Parathyroid adenoma (tissue), 2 donors: ENCODE measurements around the gene PRDX4.
A peak's percentile ranks its signal among the peaks of the same experiment; 100 is the strongest.

ENCODE experiments used
- H2AFZ ChIP-seq: fragments of 300-600 bp; sonication (generic); one replicate; pipeline ENCODE4 v1.7.0; 2017; ENCODE audit warnings: antibody characterized with exemption, mild to moderate bottlenecking
- H3K27ac ChIP-seq: fragments of 300-600 bp; sonication (generic); one replicate; pipeline ENCODE4 v1.7.0; 2017
- H3K27me3 ChIP-seq: fragments of 300-600 bp; sonication (generic); one replicate; pipeline ENCODE4 v1.7.0; 2017; ENCODE audit warnings: low read length; ENCODE audit not compliant: control insufficient read depth, insufficient read depth
- H3K36me3 ChIP-seq: fragments of 300-600 bp; sonication (generic); one replicate; pipeline ENCODE4 v1.7.0; 2017; ENCODE audit warnings: low read length; ENCODE audit not compliant: control insufficient read depth, insufficient read depth
- H3K4me1 ChIP-seq: fragments of 300-600 bp; sonication (generic); one replicate; pipeline ENCODE4 v1.7.0; 2017; ENCODE audit warnings: control low read depth
- H3K4me2 ChIP-seq: fragments of 300-600 bp; sonication (generic); one replicate; pipeline ENCODE4 v1.7.0; 2017; ENCODE audit warnings: low read length
- H3K4me3 ChIP-seq: fragments of 300-600 bp; sonication (generic); one replicate; pipeline ENCODE4 v1.7.0; 2017; ENCODE audit warnings: low read depth, low read length
- H3K79me2 ChIP-seq: fragments of 300-600 bp; sonication (generic); one replicate; pipeline ENCODE4 v1.7.0; 2017; ENCODE audit warnings: control low read depth
- H3K9ac ChIP-seq: fragments of 300-600 bp; sonication (generic); one replicate; pipeline ENCODE4 v1.7.0; 2017; ENCODE audit warnings: mild to moderate bottlenecking
- H3K9me3 ChIP-seq: fragments of 300-600 bp; sonication (generic); one replicate; pipeline ENCODE4 v1.7.0; 2017; ENCODE audit warnings: low read length; ENCODE audit not compliant: control insufficient read depth
- TF ChIP-seq, protein P1 (sequence below): fragments of 300-600 bp; sonication (generic); IDR thresholded peaks from one replicate; pipeline ENCODE4 v1.7.0; 2017; ENCODE audit warnings: antibody characterized with exemption, mild to moderate bottlenecking
- donor health status: primary hyperparathyroidism.

Gene PRDX4

DNA sequence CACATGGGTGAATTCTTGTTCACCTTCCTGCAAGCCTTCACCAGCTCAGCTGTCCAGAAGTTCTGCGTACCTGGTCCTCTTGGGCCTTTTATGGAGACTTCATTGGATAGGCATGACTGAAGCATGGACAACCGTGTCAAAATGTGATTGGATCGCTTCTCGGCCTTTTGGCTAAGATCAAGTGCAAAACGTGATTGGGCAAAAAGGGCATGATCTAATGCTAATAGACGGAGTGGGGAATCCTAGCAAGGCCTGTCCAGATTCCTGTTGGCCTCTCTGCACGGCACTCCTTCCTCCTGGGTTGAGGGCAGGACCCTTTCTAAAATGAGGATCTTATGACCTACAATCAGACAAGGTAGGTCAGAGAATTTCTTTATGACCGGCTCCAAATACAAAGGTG, 24.9 kb downstream of the PRDX4 start:
- H3K27me3 ChIP-seq, result no peaks in the 10 kb centered on the region
- TF ChIP-seq, protein P1, sequence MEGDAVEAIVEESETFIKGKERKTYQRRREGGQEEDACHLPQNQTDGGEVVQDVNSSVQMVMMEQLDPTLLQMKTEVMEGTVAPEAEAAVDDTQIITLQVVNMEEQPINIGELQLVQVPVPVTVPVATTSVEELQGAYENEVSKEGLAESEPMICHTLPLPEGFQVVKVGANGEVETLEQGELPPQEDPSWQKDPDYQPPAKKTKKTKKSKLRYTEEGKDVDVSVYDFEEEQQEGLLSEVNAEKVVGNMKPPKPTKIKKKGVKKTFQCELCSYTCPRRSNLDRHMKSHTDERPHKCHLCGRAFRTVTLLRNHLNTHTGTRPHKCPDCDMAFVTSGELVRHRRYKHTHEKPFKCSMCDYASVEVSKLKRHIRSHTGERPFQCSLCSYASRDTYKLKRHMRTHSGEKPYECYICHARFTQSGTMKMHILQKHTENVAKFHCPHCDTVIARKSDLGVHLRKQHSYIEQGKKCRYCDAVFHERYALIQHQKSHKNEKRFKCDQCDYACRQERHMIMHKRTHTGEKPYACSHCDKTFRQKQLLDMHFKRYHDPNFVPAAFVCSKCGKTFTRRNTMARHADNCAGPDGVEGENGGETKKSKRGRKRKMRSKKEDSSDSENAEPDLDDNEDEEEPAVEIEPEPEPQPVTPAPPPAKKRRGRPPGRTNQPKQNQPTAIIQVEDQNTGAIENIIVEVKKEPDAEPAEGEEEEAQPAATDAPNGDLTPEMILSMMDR, result no peak
- no peak overlapping the region for H3K9ac ChIP-seq
- H3K79me2 ChIP-seq, result no peaks in the 10 kb centered on the region
- H3K4me2 ChIP-seq, result no peak overlapping the region
- H3K27ac ChIP-seq, result no peak overlapping the region
- H2AFZ ChIP-seq, result no peak overlapping the region
- H3K4me1 ChIP-seq, result no peaks in the 10 kb centered on the region
- H3K4me3 ChIP-seq, result no peak overlapping the region
- H3K36me3 ChIP-seq, result no peaks in the 10 kb centered on the region
- no peaks in the 10 kb centered on the region for H3K9me3 ChIP-seq

DNA sequence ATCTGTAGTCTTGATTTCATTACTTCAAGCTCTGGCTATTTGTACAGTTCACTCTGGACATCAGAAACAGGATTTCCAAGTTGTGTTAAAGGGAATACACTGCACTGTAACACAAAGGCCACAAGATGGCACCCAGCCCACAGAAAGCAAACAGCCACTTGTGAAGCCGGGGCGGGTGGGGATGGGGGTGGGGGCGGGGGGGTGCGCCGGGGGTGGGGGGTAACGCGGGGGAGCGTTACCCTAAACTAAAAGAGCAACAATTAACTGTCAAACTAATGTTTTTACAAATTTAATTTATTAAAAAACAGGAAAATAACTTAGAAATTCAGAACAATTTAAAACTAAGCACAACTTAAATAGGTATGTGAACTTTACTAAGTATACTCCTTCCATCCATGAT, 27.3 kb downstream of the PRDX4 start:
- TF ChIP-seq, protein P1, result peak; percentile 27
- Histone ChIP-seq H3K27me3 (no peaks in the 10 kb centered on the region), H3K4me3 (no peak overlapping the region), H3K27ac (no peak overlapping the region), H3K9me3 (no peaks in the 10 kb centered on the region), H3K4me2 (no peak overlapping the region), H3K9ac (no peak overlapping the region), H3K4me1 (no peaks in the 10 kb centered on the region), H2AFZ (no peak overlapping the region), H3K79me2 (no peaks in the 10 kb centered on the region), H3K36me3 (no peaks in the 10 kb centered on the region)

DNA sequence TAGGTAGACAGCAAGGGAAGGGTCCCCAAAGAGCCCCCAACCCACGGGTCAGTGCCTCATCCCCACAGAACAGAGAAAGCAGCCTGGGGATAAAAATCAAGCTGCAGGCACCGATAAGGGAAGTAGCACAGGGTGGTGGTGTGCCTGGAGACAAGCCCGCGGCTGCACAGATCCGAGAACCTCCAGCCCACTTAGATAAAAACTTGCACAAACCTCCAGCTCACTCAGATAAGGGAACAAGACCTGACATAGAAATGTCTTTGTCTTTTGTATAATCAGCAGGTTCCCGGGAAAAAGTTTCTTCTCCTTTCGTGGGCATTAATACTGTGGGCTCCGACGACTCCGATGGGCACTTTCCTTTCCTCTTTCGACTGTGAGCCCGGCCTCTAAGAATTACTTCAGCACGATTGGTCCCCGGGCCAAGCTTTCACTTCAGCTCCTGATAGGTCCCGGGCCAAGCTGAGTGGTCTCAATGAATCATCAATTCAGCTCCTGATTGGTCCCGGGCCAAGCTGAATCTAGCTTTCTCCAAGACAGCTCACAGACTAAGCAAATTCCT, 32.4 kb downstream of the PRDX4 start:
- Histone ChIP-seq H2AFZ (no peak overlapping the region), H3K27me3 (no peaks in the 10 kb centered on the region), H3K4me2 (no peak overlapping the region), H3K9me3 (no peaks in the 10 kb centered on the region), H3K36me3 (no peaks in the 10 kb centered on the region), H3K4me1 (no peaks in the 10 kb centered on the region), H3K9ac (no peak overlapping the region), H3K79me2 (no peaks in the 10 kb centered on the region), H3K4me3 (no peak overlapping the region), H3K27ac (no peak overlapping the region)
- TF ChIP-seq, protein P1, result no peak

DNA sequence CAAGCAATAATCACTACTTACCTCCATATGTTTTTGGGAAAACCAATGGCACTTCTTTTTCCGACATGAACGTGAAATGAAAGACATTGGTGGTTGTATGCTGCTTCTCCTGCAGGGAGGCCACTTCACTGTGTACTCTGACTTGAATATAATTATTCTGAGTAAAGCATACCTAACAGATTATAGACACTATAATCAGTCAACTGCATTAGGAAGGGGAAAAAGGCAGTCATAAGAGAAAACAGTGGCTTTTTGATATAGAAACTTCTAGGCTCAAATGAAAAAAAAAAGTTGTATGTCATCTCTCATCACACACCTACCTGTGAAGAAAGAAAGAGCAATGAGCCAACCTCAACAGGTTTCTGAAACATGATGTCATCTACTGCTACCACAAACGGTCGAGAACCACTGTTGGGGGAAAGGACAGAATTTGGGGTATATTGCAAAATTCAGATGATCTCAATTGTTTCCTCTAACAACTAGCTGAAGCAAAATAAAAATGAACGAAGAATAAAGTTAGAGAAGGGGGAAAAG, 37.4 kb downstream of the PRDX4 start:
- H3K27ac ChIP-seq, result no peak overlapping the region
- no peaks in the 10 kb centered on the region for H3K36me3 ChIP-seq
- H3K9ac ChIP-seq, result no peak overlapping the region
- TF ChIP-seq, protein P1, result no peak
- H2AFZ ChIP-seq, result no peak overlapping the region
- H3K4me1 ChIP-seq, result no peaks in the 10 kb centered on the region
- H3K4me2 ChIP-seq, result no peak overlapping the region
- H3K27me3 ChIP-seq, result no peaks in the 10 kb centered on the region
- H3K9me3 ChIP-seq, result no peaks in the 10 kb centered on the region
- no peak overlapping the region for H3K4me3 ChIP-seq
- H3K79me2 ChIP-seq, result no peaks in the 10 kb centered on the region

DNA sequence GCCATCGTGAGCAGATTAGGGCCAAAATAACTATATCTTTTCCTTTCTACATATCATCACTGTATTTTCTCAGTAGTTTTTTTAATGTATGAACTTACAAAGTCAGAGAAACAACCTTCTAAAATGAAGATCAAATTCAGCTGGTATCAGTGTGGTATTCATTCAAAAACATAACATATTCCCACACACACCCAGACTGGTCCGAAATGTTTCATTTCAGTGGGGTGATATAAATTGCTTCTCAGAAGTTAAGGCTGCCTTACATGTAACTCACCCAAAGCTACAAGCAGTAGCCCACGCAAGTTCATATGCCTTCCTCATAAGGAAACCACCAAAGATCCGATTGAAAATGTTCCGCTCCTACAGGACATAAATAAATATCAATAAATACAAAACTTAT, 37.9 kb downstream of the PRDX4 start:
- Histone ChIP-seq H3K4me1 (no peaks in the 10 kb centered on the region), H3K79me2 (no peaks in the 10 kb centered on the region), H3K36me3 (no peaks in the 10 kb centered on the region), H3K27me3 (no peaks in the 10 kb centered on the region), H3K9me3 (no peaks in the 10 kb centered on the region), H2AFZ (no peak overlapping the region), H3K27ac (no peak overlapping the region), H3K9ac (no peak overlapping the region), H3K4me2 (no peak overlapping the region), H3K4me3 (no peak overlapping the region)
- TF ChIP-seq, protein P1, result no peak
